Measurements from ENCODE around the gene ARSK.

Gene ARSK

GRCh38 chr5:95565280-95565920 lies 10.5 kb downstream of the ARSK start:
- no peak for DNase-seq

DNA sequence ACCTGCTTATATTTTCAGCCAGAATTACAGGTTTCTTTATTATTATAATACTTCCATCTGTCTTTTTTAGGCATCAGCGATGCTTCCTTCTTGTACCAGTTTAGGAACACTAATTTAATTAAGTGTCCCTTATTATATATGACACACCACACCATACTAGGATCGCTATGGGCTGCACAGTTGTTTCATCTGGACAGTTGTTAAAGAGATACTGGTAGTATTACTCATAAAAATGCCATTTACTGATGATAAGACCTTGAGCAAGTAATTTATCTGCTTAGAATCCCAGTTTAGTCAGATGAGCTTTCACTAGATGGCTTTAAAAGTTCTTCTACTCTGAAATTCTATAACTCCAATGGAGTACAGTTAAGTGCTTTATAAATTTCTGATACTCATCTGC lies 17.1 kb downstream of the ARSK start:
- no peak for DNase-seq

- DNase-seq = no peak
Observed at GRCh38 chr5:95581576-95581975, 26.7 kb downstream of the ARSK start.

- no peak for DNase-seq
Observed at GRCh38 chr5:95583992-95584391, 29.1 kb downstream of the ARSK start.

- DNase-seq = no peak
Observed at GRCh38 chr5:95590880-95591279, 36.0 kb downstream of the ARSK start.

DNA sequence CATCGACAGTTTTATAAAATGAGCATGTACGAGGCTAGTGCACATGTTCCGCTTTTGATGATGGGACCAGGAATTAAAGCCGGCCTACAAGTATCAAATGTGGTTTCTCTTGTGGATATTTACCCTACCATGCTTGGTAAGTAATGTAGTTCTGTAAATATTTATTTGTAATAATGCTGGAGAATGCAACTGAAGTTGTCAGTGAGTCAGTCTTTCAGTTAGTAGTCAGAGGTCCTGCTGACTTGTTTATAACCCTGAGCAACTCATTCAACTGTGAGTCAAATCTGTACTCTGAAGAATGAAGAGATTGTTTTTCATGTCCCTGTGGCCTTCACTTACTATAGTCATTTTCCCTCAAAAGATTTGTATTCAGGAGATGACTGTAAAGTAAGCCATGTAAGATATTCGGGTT lies 36.6 kb downstream of the ARSK start:
- DNase-seq = no peak

DNA sequence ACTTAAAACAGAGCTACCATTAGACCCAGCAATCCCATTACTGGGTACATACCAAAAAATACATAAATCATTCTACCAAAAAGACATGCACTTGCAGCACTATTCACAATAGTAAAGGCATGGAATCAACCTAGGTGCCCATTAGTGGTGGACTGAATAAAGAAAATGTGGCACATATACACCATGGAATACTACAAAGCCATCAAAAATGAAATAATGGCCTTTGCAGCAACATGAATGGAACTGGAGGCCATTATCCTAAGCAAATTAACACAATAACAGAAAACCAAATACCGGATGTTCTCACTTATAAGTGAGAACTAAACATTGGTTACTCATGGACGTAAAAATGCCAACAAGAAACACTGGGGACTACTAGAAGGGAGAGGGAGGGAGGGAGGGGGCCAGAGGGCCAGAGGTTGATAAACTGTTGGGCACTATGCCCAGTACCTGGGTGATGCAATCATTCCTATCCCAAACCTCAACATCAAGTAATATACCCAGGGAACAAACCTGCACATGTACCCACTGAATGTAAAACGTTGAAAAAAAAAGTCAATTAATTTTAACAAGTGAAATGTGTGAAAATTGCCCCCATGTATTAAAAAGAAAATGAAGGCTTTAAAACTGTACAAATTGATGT lies 40.5 kb downstream of the ARSK start:
- DNase-seq = no peak

DNA sequence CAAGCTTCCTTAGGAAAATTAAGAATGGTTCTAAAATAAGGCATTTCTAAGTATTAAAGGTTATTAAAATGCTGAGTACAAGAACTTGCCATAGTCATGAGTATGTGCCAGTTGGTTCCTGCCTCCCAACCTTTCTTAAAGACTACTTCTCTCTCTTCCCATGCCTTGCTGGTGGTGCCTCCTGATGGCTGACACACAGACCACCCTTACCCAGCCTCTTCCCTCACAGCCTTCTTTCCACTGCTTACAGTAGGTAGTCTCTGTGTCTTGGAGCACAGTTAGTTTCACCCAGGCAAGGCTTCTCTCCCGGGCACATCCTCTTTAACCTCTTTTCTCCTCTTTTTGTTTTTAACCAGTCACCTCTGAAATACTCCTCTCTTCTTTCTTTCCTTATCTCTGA lies 44.4 kb downstream of the ARSK start:
- DNase-seq = no peak

- DNase-seq = no peak
Observed at GRCh38 chr5:95600557-95600956, 45.7 kb downstream of the ARSK start.

- DNase-seq = no peak
Observed at GRCh38 chr5:95605786-95606185, 50.9 kb downstream of the ARSK start.

DNA sequence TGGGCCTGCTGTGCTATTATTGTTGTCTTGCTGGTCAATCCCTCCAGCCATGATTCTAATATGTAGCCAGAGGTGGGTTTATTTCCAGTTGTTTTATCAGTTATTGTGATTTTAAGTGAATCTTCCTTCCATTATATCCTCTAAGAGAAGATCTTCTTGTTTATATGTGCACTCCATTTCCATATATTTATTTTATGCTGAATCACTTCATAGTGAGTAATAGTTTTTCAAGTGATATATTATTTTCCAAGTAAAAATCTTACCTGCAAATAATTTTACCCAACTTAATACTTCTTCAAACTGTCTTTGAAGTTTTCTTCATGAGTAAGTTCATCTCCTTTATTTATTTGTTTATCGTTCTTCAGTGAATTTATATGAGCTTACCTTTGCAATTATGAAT lies 51.5 kb downstream of the ARSK start:
- DNase-seq = no peak

- DNase-seq = no peak
Observed at GRCh38 chr5:95609711-95610110, 54.8 kb downstream of the ARSK start.

- DNase-seq = no peak
Observed at GRCh38 chr5:95610546-95610945, 55.6 kb downstream of the ARSK start.

GRCh38 chr5:95611396-95611795 lies 56.5 kb downstream of the ARSK start:
- no peak for DNase-seq

- DNase-seq = no peak
Observed at GRCh38 chr5:95613514-95613913, 58.6 kb downstream of the ARSK start.

GRCh38 chr5:95615164-95615467 lies 60.2 kb downstream of the ARSK start:
- DNase-seq = no peak

- DNase-seq = no peak
Observed at GRCh38 chr5:95617057-95617456, 62.2 kb downstream of the ARSK start.

- DNase-seq = no peak
Observed at GRCh38 chr5:95619096-95619495, 64.2 kb downstream of the ARSK start.

GRCh38 chr5:95619514-95620029 lies 64.7 kb downstream of the ARSK start:
- no peak for DNase-seq

- peak; percentile 70 to 80 for DNase-seq
Observed at GRCh38 chr5:95620030-95620869, 65.3 kb downstream of the ARSK start, which contains the start of gene GPR150. Gene GPR150, plus strand, starts transcription at chr5:95620087. Its CDS starts 189 bp downstream, at chr5:95620276.

- DNase-seq = peak; percentile 69 to 77
Observed at GRCh38 chr5:95620870-95621838, 66.3 kb downstream of the ARSK start.

GRCh38 chr5:95621839-95622629 lies 67.1 kb downstream of the ARSK start:
- no peak for DNase-seq
